ENCODE measurements around the gene KDM4B. TPM values are rescaled to one million over a fixed set of nuclear protein-coding genes. Genes with fewer than 3 reads are reported as not detected.

KDM4B gene
- total RNA-seq, 4 donors from 2014 or later: 29.2 to 43.8 (median 38.7) TPM

DNA sequence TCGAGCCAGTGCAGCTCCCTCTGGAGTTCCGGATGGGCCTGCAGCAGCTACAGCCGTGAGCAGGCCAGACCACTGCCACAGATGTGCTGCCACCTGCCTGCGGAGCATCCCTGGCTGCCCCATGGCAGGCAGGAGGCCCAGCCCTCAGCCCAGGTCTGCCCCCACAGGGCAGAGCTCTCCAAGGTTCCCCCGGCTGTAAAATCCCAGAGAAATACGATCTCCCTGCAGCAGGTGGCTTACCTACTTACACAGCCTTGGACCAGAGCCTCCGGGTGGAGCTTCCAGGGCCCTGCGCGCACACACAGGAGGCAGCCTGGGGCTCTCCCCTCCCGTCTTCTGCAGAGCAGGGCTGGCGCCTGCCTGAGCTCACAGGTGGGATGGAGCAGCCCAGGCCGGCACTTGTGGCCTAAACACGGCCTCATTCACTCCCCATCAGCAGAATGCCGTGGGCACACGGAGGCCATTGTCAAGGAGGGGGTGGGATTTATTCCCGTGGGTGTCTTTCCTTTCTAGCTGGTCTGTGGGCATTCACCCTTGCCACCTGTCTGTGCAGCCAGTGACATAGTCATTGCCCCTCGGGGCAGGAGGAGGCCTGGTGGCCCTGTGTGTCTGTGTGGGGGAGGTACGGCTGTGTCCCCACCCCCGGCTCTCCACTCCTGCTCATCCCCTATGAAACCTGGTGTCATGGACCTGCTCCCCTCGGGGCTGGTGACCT, 118.0 kb downstream of the KDM4B start:
- H3K36me3 ChIP-seq: peaks cover 0 to 68% of the 10 kb centered on the region in 2 donors
- no peak for ATAC-seq
- no peaks in the 10 kb centered on the region for H3K9me3 ChIP-seq
- H3K4me1 ChIP-seq: peaks cover 0 to 32% (median 9%) of the 10 kb centered on the region in 3 donors
- no peak for TF ChIP-seq EP300 (IDR thresholded peaks at IDR 0.05)
- TF ChIP-seq, protein P1, sequence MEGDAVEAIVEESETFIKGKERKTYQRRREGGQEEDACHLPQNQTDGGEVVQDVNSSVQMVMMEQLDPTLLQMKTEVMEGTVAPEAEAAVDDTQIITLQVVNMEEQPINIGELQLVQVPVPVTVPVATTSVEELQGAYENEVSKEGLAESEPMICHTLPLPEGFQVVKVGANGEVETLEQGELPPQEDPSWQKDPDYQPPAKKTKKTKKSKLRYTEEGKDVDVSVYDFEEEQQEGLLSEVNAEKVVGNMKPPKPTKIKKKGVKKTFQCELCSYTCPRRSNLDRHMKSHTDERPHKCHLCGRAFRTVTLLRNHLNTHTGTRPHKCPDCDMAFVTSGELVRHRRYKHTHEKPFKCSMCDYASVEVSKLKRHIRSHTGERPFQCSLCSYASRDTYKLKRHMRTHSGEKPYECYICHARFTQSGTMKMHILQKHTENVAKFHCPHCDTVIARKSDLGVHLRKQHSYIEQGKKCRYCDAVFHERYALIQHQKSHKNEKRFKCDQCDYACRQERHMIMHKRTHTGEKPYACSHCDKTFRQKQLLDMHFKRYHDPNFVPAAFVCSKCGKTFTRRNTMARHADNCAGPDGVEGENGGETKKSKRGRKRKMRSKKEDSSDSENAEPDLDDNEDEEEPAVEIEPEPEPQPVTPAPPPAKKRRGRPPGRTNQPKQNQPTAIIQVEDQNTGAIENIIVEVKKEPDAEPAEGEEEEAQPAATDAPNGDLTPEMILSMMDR (IDR thresholded peaks at IDR 0.05): no peak
- TF ChIP-seq POLR2AphosphoS5 (IDR thresholded peaks at IDR 0.05): no peak
- no peak overlapping the region for H3K4me3 ChIP-seq
- no peak overlapping the region for H3K27ac ChIP-seq
- no peaks in the 10 kb centered on the region for H3K27me3 ChIP-seq
- 80 to 100% methylated on average over 1 to 6 of the region's 20 CpGs for WGBS, 2 donors (ENCODE audit: low coverage in 1 of 2)

DNA sequence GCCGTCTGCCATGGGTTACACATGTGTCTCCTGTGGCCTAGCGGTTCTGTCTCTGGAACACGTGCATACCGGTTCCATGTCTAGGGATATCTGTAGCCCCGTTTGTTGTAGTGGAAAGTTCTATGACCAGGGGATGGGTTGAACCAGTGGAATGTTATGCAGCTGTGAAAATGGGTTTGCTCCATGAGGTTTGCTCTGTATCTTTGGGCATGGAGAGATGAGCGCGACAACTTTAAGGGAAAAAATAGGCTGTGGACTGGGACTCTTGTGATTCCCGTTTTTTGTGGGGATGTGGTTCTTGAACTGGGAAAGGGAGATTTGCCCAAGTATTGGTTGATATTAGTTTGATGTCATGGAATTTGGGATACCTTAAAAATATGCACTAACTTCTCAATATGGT, 120.4 kb downstream of the KDM4B start:
- no peaks in the 10 kb centered on the region for H3K27me3 ChIP-seq
- no peak overlapping the region for H3K4me3 ChIP-seq
- H3K27ac ChIP-seq: no peak overlapping the region
- 97 to 98% methylated on average over 4 to 7 of the region's 8 CpGs for WGBS, 2 donors (ENCODE audit: low coverage in 1 of 2)
- H3K9me3 ChIP-seq: no peaks in the 10 kb centered on the region
- peaks cover 0 to 47% of the 10 kb centered on the region in 2 donors for H3K36me3 ChIP-seq
- TF ChIP-seq POLR2AphosphoS5 (IDR thresholded peaks at IDR 0.05) (no peak), POLR2A (IDR thresholded peaks at IDR 0.05) (no peak), EP300 (IDR thresholded peaks at IDR 0.05) (no peak)
- TF ChIP-seq, protein P1 (IDR thresholded peaks at IDR 0.05): no peak
- no peak for ATAC-seq
- H3K4me1 ChIP-seq: peaks cover 0 to 42% (median 9%) of the 10 kb centered on the region in 3 donors

DNA sequence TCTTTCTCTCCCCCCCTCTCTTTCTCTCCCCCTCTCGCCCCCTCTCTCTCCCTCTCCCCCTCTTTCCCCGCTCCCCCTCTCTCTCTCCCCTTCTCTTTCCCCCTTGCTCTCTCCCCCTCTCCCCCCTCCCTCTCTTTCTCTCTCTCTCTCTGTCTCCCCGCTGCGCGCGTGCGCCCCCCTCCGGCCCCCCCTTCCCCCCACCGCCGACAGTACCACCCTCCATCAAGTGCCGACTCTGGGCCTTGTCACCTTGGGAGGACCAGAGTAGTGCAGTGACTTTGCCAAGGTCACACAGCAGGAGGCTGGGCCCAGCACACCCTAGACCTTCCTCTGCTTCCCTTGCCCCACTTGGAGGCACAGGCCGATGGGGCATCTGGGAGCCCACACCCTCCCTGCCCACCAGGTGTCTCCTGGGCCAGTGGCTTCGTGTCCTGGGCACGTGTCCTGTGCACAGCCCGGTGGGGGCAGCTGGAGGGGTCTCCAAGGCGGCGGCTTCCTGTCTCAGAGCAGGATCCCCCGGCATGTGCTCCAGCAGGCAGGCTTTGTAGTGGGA, 121.6 kb downstream of the KDM4B start:
- TF ChIP-seq POLR2AphosphoS5 (IDR thresholded peaks at IDR 0.05) (no peak), POLR2A (IDR thresholded peaks at IDR 0.05) (no peak), EP300 (IDR thresholded peaks at IDR 0.05) (no peak)
- TF ChIP-seq, protein P1 (IDR thresholded peaks at IDR 0.05): no peak
- peak overlapping the region in 3 of 4 donors; percentile 75 to 78 (median 76) for H3K27ac ChIP-seq
- no CpG with 5 or more reads among the region's 18 CpGs for whole genome bisulfite sequencing, 2 donors (ENCODE audit: low coverage in 1 of 2)

DNA sequence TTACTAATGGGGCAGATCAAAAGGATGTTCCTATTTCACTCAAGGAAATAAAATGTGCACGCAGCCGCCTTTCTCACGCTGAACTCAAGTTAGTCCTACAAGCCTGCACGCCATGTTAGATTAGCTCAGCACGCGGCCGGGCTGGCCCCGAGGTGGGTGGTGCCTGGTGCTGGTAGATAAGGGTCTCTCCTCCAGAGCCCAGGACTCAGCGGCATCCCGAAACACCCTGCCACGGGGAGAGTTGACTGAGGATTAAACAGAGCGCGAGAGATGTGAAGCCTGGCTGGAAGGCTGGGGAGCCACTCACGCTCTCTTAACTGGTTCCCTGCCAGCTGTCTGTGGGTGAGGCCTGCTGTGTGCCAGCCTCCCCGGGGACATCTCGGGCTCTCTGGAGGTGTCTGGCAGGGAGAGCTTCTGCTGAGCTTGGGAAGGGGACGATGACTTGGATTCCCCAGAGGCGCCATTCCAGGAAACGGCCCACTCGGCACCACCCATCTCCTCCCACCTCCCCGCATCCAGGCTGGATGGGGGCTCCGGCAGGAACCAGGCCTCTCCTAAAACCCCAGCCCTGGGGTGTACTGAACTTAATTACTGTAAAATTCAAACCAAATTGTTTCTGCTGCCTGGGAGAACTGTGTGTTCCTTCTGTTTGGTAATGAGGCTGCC, 122.2 kb downstream of the KDM4B start:
- no peaks in the 10 kb centered on the region for H3K9me3 ChIP-seq
- TF ChIP-seq POLR2A (IDR thresholded peaks at IDR 0.05): no peak
- TF ChIP-seq, protein P1 (IDR thresholded peaks at IDR 0.05): no peak
- TF ChIP-seq POLR2AphosphoS5 (IDR thresholded peaks at IDR 0.05): peak; percentile 33
- no peak for TF ChIP-seq EP300 (IDR thresholded peaks at IDR 0.05)
- peak overlapping the region in 3 of 4 donors; percentile 75 to 78 (median 76) for H3K27ac ChIP-seq
- H3K27me3 ChIP-seq: no peaks in the 10 kb centered on the region
- ATAC-seq: peak; percentile 54
- H3K36me3 ChIP-seq: peaks cover 0 to 41% of the 10 kb centered on the region in 2 donors
- WGBS, 2 donors (ENCODE audit: low coverage in 1 of 2): 20% methylated on average over 2 of the region's 22 CpGs; no CpG with 5 or more reads in 1 of the 2 donors
- peaks cover 0 to 42% (median 9%) of the 10 kb centered on the region in 3 donors for H3K4me1 ChIP-seq
- peak overlapping the region in 1 of 2 donors; percentile 13 for H3K4me3 ChIP-seq

More for the DNA sequence above, 121.6 kb downstream of the KDM4B start:
- ATAC-seq: no peak
- Histone ChIP-seq H3K4me3 (no peak overlapping the region), H3K27me3 (no peaks in the 10 kb centered on the region), H3K9me3 (no peaks in the 10 kb centered on the region), H3K4me1 (peaks cover 0 to 42% (median 9%) of the 10 kb centered on the region in 3 donors), H3K36me3 (peaks cover 0 to 41% of the 10 kb centered on the region in 2 donors)

Measured in gastroesophageal sphincter (tissue), 4 donors.